GM23248 (cell line): Measurements from ENCODE around the gene CNR2. TPM values are rescaled to one million over a fixed set of nuclear protein-coding genes. Genes with fewer than 3 reads are reported as not detected.

ENCODE experiments used
- DNase-seq: peaks from one replicate; pipeline ENCODE4 v3.0.0-alpha.2; 2015
- H2AFZ ChIP-seq: fragments of 200-600 bp; sonication (generic); 2 replicates; pipeline ENCODE4 v1.6.1; 2016; ENCODE audit warnings: antibody characterized with exemption
- H3F3A ChIP-seq: fragments of 200-600 bp; sonication (generic); 2 replicates; pipeline ENCODE4 v1.6.1; 2016; ENCODE audit warnings: mild to moderate bottlenecking, antibody characterized with exemption, mixed run types; ENCODE audit not compliant: insufficient read depth
- H3K27ac ChIP-seq: fragments of 200-600 bp; sonication (generic); 2 replicates; pipeline ENCODE4 v1.5.1; 2016; ENCODE audit warnings: mild to moderate bottlenecking
- H3K27me3 ChIP-seq: fragments of 200-600 bp; sonication (generic); replicated peaks from 2 replicates; pipeline ENCODE4 v1.6.1; 2016; ENCODE audit warnings: mild to moderate bottlenecking; ENCODE audit not compliant: insufficient read depth
- H3K36me3 ChIP-seq: fragments of 200-600 bp; sonication (generic); 2 replicates; pipeline ENCODE4 v1.6.1; 2016; ENCODE audit warnings: low read depth, mild to moderate bottlenecking
- H3K4me1 ChIP-seq: fragments of 200-600 bp; sonication (generic); 2 replicates; pipeline ENCODE4 v1.6.1; 2016; ENCODE audit warnings: mild to moderate bottlenecking; ENCODE audit not compliant: insufficient read depth
- H3K4me2 ChIP-seq: fragments of 200-600 bp; sonication (generic); one replicate; pipeline ENCODE4 v1.6.1; 2016; ENCODE audit warnings: mild to moderate bottlenecking; ENCODE audit not compliant: unreplicated experiment
- H3K4me3 ChIP-seq: fragments of 200-600 bp; sonication (generic); 2 replicates; pipeline ENCODE4 v1.5.1; 2016; ENCODE audit warnings: mild to moderate bottlenecking
- H3K79me2 ChIP-seq: fragments of 200-600 bp; sonication (generic); 2 replicates; pipeline ENCODE4 v1.6.1; 2016; ENCODE audit warnings: mild to moderate bottlenecking; ENCODE audit not compliant: insufficient read depth
- H3K9ac ChIP-seq: fragments of 200-600 bp; sonication (generic); 2 replicates; pipeline ENCODE4 v1.6.1; 2016; ENCODE audit warnings: mild to moderate bottlenecking
- H3K9me2 ChIP-seq: fragments of 200-600 bp; sonication (generic); 2 replicates; pipeline ENCODE4 v1.6.1; 2016; ENCODE audit warnings: mixed run types, mild to moderate bottlenecking, moderate library complexity; ENCODE audit not compliant: insufficient read depth
- H3K9me3 ChIP-seq: fragments of 200-600 bp; sonication (generic); one replicate; pipeline ENCODE4 v1.6.1; 2017; ENCODE audit warnings: low read depth
- H4K20me1 ChIP-seq: fragments of 200-600 bp; sonication (generic); 2 replicates; pipeline ENCODE4 v1.6.0; 2016; ENCODE audit not compliant: insufficient read depth
- EZH2 ChIP-seq: fragments of 200-600 bp; sonication (generic); IDR thresholded peaks from 2 replicates; pipeline ENCODE4 v1.6.1; 2018; ENCODE audit warnings: antibody characterized with exemption, mild to moderate bottlenecking; ENCODE audit not compliant: insufficient read depth, poor library complexity, severe bottlenecking
- EZH2phosphoT487 ChIP-seq: fragments of 200-600 bp; sonication (generic); IDR thresholded peaks from 2 replicates; pipeline ENCODE4 v1.6.1; 2018; ENCODE audit warnings: antibody characterized with exemption, moderate library complexity, mild to moderate bottlenecking, low read depth; ENCODE audit not compliant: insufficient read depth
- WGBS, 2 experiments: methylation state at CpG; one replicate each; pipeline ENCODE4 v1.1.6; 2015 to 2017; ENCODE audit warnings: low lambda C conversion rate in 2 of 2, low coverage in 1 of 2; ENCODE audit errors: missing lambda C conversion rate in 2 of 2; 5-methylcytosine and 5-hydroxymethylcytosine counted together
- in situ Hi-C: fragments of 300-500 bp; cut with MboI; formaldehyde crosslinking; loops from 2 replicates; pipeline ENCODE4 v1.15.0; 2020
- polyA plus RNA-seq: library from polyadenylated mRNA; unstranded; fragments of >200 nt; fragmentation: Nextera tagmentation; extraction: Ambion mirVana; gene quantifications from 2 replicates; pipeline ENCODE4 v1.2.1, GENCODE V29; 2016
- total RNA-seq: library from RNA; depleted of rRNA; stranded (reverse); fragments of >200 nt; shearing (Covaris generic); gene quantifications from 2 replicates; pipeline ENCODE4 v1.2.3, GENCODE V29; 2014

CNR2 gene
- total and polyA plus RNA-seq, 2 experiments from 2014 or later = not detected

- 2 to 4% methylated on average over 54 to 69 of the region's 71 CpGs for WGBS, 2 experiments
- Histone ChIP-seq H3K4me2 (peak within 1 kb of the TSS; percentile 98), H2AFZ (peak within 1 kb of the TSS; percentile 97), H3F3A (no peaks in the 10 kb centered on the region), H3K9ac (peak within 1 kb of the TSS; percentile 52), H3K36me3 (no peaks in the 10 kb centered on the region), H3K27ac (no peak within 1 kb of the TSS), H3K27me3 (0 out of 2 replicates have a peak, but pooled peaks cover 7% of the 10 kb centered on the region), H3K9me3 (no peaks in the 10 kb centered on the region), H3K4me3 (peak within 1 kb of the TSS; percentile 73), H4K20me1 (no peaks in the 10 kb centered on the region), H3K79me2 (no peaks in the 10 kb centered on the region), H3K4me1 (no peaks in the 10 kb centered on the region), H3K9me2 (no peaks in the 10 kb centered on the region)
- TF ChIP-seq EZH2phosphoT487 (no peak), EZH2 (no peak)
- peak; percentile 91 for DNase-seq
- in situ Hi-C loops = no loop called here
Measured at GRCh38 chr1:23867895-23868556, 45.1 kb downstream of the CNR2 start, which contains the start of gene FUCA1. FUCA1 (minus strand) TSS chr1:23868290; CDS start chr1:23868286, 4 bp downstream.

GRCh38 chr1:23867542-23867894 is 45.6 kb downstream of the CNR2 start:
- Histone ChIP-seq H3K4me2 (peak overlapping the region; percentile 98), H3K27ac (no peak overlapping the region), H3F3A (no peaks in the 10 kb centered on the region), H3K27me3 (0 out of 2 replicates have a peak, but pooled peaks cover 7% of the 10 kb centered on the region), H3K9ac (peak overlapping the region; percentile 29; the same call in 1 of the 2 replicates), H4K20me1 (no peaks in the 10 kb centered on the region), H3K4me3 (peak overlapping the region; percentile 73), H3K9me2 (no peaks in the 10 kb centered on the region), H3K9me3 (no peaks in the 10 kb centered on the region), H2AFZ (peak overlapping the region; percentile 97), H3K79me2 (no peaks in the 10 kb centered on the region), H3K4me1 (no peaks in the 10 kb centered on the region), H3K36me3 (no peaks in the 10 kb centered on the region)
- DNase-seq = no peak
- in situ Hi-C loops = no loop called here
- TF ChIP-seq EZH2phosphoT487 (no peak), EZH2 (no peak)
- WGBS, 2 experiments = 7% methylated on average over 14 to 17 of the region's 17 CpGs

- Histone ChIP-seq H3K4me2 (no peak overlapping the region), H3K4me1 (no peaks in the 10 kb centered on the region), H3F3A (no peaks in the 10 kb centered on the region), H3K9me2 (no peaks in the 10 kb centered on the region), H3K79me2 (no peaks in the 10 kb centered on the region), H3K4me3 (no peak overlapping the region), H3K27me3 (0 out of 2 replicates have a peak, but pooled peaks cover 7% of the 10 kb centered on the region), H3K36me3 (no peaks in the 10 kb centered on the region), H3K9ac (no peak overlapping the region), H2AFZ (no peak overlapping the region), H3K27ac (no peak overlapping the region), H4K20me1 (no peaks in the 10 kb centered on the region), H3K9me3 (no peaks in the 10 kb centered on the region)
- DNase-seq = peak; percentile 12
- TF ChIP-seq EZH2phosphoT487 (no peak), EZH2 (no peak)
- WGBS, 2 experiments = 84 to 85% methylated on average over 4 of the region's 4 CpGs
- in situ Hi-C loops = no loop called here
Measured at GRCh38 chr1:23865543-23865930, 47.6 kb downstream of the CNR2 start.

- H3K4me1 ChIP-seq = no peaks in the 10 kb centered on the region
- H3K9me2 ChIP-seq = no peaks in the 10 kb centered on the region
- no peak overlapping the region for H2AFZ ChIP-seq
- DNase-seq = no peak
- in situ Hi-C loops = no loop called here
- no peak overlapping the region for H3K4me2 ChIP-seq
- H3K79me2 ChIP-seq = no peaks in the 10 kb centered on the region
- 88% methylated on average over 13 of the region's 13 CpGs for WGBS, 2 experiments
- no peaks in the 10 kb centered on the region for H3F3A ChIP-seq
- H3K4me3 ChIP-seq = no peak overlapping the region
- H3K36me3 ChIP-seq = no peaks in the 10 kb centered on the region
- H3K9me3 ChIP-seq = no peaks in the 10 kb centered on the region
- no peaks in the 10 kb centered on the region for H4K20me1 ChIP-seq
- H3K27ac ChIP-seq = no peak overlapping the region
- H3K9ac ChIP-seq = no peak overlapping the region
- 0 out of 2 replicates have a peak, but pooled peaks cover 7% of the 10 kb centered on the region for H3K27me3 ChIP-seq
- TF ChIP-seq EZH2phosphoT487 (no peak), EZH2 (no peak)
Measured at GRCh38 chr1:23864801-23865542, 48.2 kb downstream of the CNR2 start.
